HepG2 (cell line): ENCODE results near the gene CXXC5. TPM values are rescaled to one million over a fixed set of nuclear protein-coding genes. Genes with fewer than 3 reads are reported as not detected.
A peak's percentile ranks its signal among the peaks of the same experiment; 100 is the strongest.

ENCODE experiments used
- ATAC-seq: fragments of 200-7000 bp; cut with Tn5 transposase; 3 replicates; pipeline ENCODE4 v1.9.1; 2020; ENCODE audit warnings: mild to moderate bottlenecking, moderate library complexity
- BruUV-seq: library from RNA; stranded (reverse); fragments of 400-500 nt; replicated peaks from 2 replicates; lab custom pipeline; 2021; lab: Mats Ljungman, UMichigan
- CTCF ChIA-PET: fragments of 300-600 bp; formaldehyde crosslinking; extraction: SDS; loops from one replicate; lab custom pipeline; 2021; ENCODE audit warnings: low total read pairs, inconsistent platforms, low intra/inter-chr PET ratio; lab: Yijun Ruan, JAX
- POLR2A ChIA-PET: fragments of 350-600 bp; sonication (Branson Sonifier 250); formaldehyde crosslinking; loops from one replicate; lab custom pipeline; 2020; ENCODE audit warnings: antibody characterized with exemption, inconsistent platforms; lab: Yijun Ruan, JAX
- DNase-seq: peaks from one replicate; pipeline ENCODE4 v3.0.0-alpha.2; 2015; ENCODE audit warnings: low spot score
- FAIRE-seq: peaks from 3 replicates; lab custom pipeline; 2011; peaks lifted over from hg19 to GRCh38; lab: Jason Lieb, UNC
- H2AFZ ChIP-seq: one replicate; pipeline ENCODE4 v1.6.1; 2011; ENCODE audit warnings: low read length, inconsistent platforms
- H3K27ac ChIP-seq: fragments of 300-600 bp; 3 replicates; pipeline ENCODE4 v1.8.0; 2011; ENCODE audit warnings: mixed run types, mild to moderate bottlenecking, mixed read lengths, low read length, inconsistent platforms; ENCODE audit not compliant: insufficient read depth; ENCODE audit errors: extremely low read length
- H3K27me3 ChIP-seq, 2 experiments: fragments of 200-600 bp in 1 of 2; 2 replicates in 1 of 2; 3 replicates in 1 of 2; pipeline versions ENCODE4 v1.6.0 to v1.8.0; 2011; ENCODE audit warnings: low read length in 2 of 2, mild to moderate bottlenecking in 2 of 2, moderate library complexity in 2 of 2, inconsistent platforms in 1 of 2; ENCODE audit not compliant: insufficient read depth in 2 of 2, control insufficient read depth in 1 of 2
- H3K36me3 ChIP-seq, 2 experiments: fragments of 200-600 bp in 1 of 2; replicated peaks in 1 of 2; 2 replicates in 1 of 2; 3 replicates in 1 of 2; pipeline versions ENCODE4 v1.5.1 to v1.8.0; 2011; ENCODE audit warnings: low read length in 2 of 2, inconsistent platforms in 1 of 2; ENCODE audit not compliant: insufficient read depth in 2 of 2, control insufficient read depth in 1 of 2
- H3K4me1 ChIP-seq: 2 replicates; pipeline ENCODE4 v1.5.1; 2012; ENCODE audit warnings: low read length, inconsistent platforms; ENCODE audit not compliant: insufficient read depth
- H3K4me2 ChIP-seq: 2 replicates; pipeline ENCODE4 v1.6.0; 2011; ENCODE audit warnings: low read depth, low read length, inconsistent platforms
- H3K4me3 ChIP-seq, 3 experiments: fragments of 200-600 bp in 1 of 3; sonication (generic), shearing (Covaris generic) in 1 of 3; replicated peaks in 1 of 3; 2 replicates each; pipeline ENCODE4 v1.5.1; 2011 to 2016; ENCODE audit warnings: low read length in 3 of 3, inconsistent platforms in 2 of 3, low read depth in 2 of 3, mild to moderate bottlenecking in 2 of 3, control low read depth in 1 of 3, mixed read lengths in 1 of 3; ENCODE audit not compliant: insufficient read depth in 1 of 3
- H3K79me2 ChIP-seq: one replicate; pipeline ENCODE4 v1.6.1; 2011; ENCODE audit warnings: low read length, inconsistent platforms; ENCODE audit not compliant: insufficient read depth
- H3K9ac ChIP-seq: 2 replicates; pipeline ENCODE4 v1.6.0; 2011; ENCODE audit warnings: mild to moderate bottlenecking, low read depth, low read length, inconsistent platforms; ENCODE audit not compliant: insufficient read depth
- H3K9me3 ChIP-seq: 2 replicates; pipeline ENCODE4 v1.5.1; 2012; ENCODE audit warnings: mild to moderate bottlenecking, low read length
- H4K20me1 ChIP-seq: 2 replicates; pipeline ENCODE4 v1.6.0; 2011; ENCODE audit warnings: inconsistent platforms, mild to moderate bottlenecking, low read length, moderate library complexity; ENCODE audit not compliant: insufficient read depth
- MYC ChIP-seq: sonication (generic); formaldehyde crosslinking; IDR thresholded peaks from 2 replicates; pipeline ENCODE4 v1.9.0; 2021; ENCODE audit warnings: missing genetic modification reagents, borderline replicate concordance
- NR2F6 ChIP-seq, 2 experiments: IDR thresholded peaks; 2 replicates each; pipeline ENCODE4 v1.6.1; 2016; ENCODE audit warnings: antibody characterized with exemption in 1 of 2, mild to moderate bottlenecking in 1 of 2
- POLR2AphosphoS5 ChIP-seq: IDR thresholded peaks from 2 replicates; pipeline ENCODE4 v1.6.1; 2012; ENCODE audit warnings: low read depth, low read length
- TOPORS ChIP-seq: sonication (generic); formaldehyde crosslinking; IDR thresholded peaks from 2 replicates; pipeline ENCODE4 v1.8.0; 2023; ENCODE audit warnings: mild to moderate bottlenecking, missing genetic modification reagents
- ZFY ChIP-seq: sonication (generic); formaldehyde crosslinking; IDR thresholded peaks from 2 replicates; pipeline ENCODE4 v1.4.0; 2020; ENCODE audit warnings: missing genetic modification reagents
- ZFYVE20 ChIP-seq: sonication (generic); formaldehyde crosslinking; IDR thresholded peaks from 2 replicates; pipeline ENCODE4 v1.8.0; 2023; ENCODE audit warnings: low read depth, mild to moderate bottlenecking, moderate library complexity, missing genetic modification reagents, borderline replicate concordance
- ZMYM3 ChIP-seq: sonication (generic); formaldehyde crosslinking; IDR thresholded peaks from 2 replicates; pipeline ENCODE4 v1.5.1; 2020; ENCODE audit warnings: mild to moderate bottlenecking, missing genetic modification reagents
- ZNF101 ChIP-seq: sonication (generic); formaldehyde crosslinking; IDR thresholded peaks from 2 replicates; pipeline ENCODE4 v1.4.0; 2020; ENCODE audit warnings: mild to moderate bottlenecking, low read depth, missing genetic modification reagents, borderline replicate concordance
- WGBS: methylation state at CpG from one replicate; pipeline ENCODE4 v1.1.6; 2017; ENCODE audit warnings: low lambda C conversion rate; 5-methylcytosine and 5-hydroxymethylcytosine counted together
- in situ Hi-C: cut with HindIII; loops from 2 replicates; pipeline ENCODE4 v1.10.0; 2017; ENCODE audit warnings: low pct_unique_long_range_greater_than_20kb; ENCODE audit not compliant: extremely low pct_ligation_motif_present
- intact Hi-C: fragments of 100-400 bp; cut with micrococcal nuclease; formaldehyde crosslinking; loops from one replicate; pipeline ENCODE4 v1.10.0; 2022; ENCODE audit not compliant: unreplicated experiment
- polyA plus RNA-seq, 8 experiments: library from polyadenylated mRNA; depleted of rRNA in 3 of 8; stranded (reverse) in 7 of 8; unstranded in 1 of 8; fragments of >200 nt; fragmentation: Illumina TruSeq in 4 of 8; extraction: Trizol in 4 of 8; gene quantifications; 2 replicates each; pipeline versions ENCODE4 v1.2.1 to v1.2.3, GENCODE V29; 2011 to 2016; ENCODE audit warnings: low read depth in 4 of 8, missing spikeins in 1 of 8, mixed read lengths in 1 of 8; ENCODE audit not compliant: insufficient read depth in 1 of 8
- total RNA-seq, 5 experiments: library from RNA; depleted of rRNA; stranded (reverse); fragments of >200 nt; fragmentation: Illumina TruSeq; extraction: Trizol; gene quantifications; 2 replicates each; pipeline ENCODE4 v1.2.3, GENCODE V29; 2016; ENCODE audit warnings: low read depth in 1 of 5
- TF ChIP-seq, protein P1 (sequence below): sonication (generic); formaldehyde crosslinking; IDR thresholded peaks from 2 replicates; pipeline ENCODE4 v1.4.0; 2020; ENCODE audit warnings: missing genetic modification reagents
- TF ChIP-seq, protein P2 (sequence below): sonication (generic); formaldehyde crosslinking; IDR thresholded peaks from 2 replicates; pipeline ENCODE4 v1.5.0; 2020; ENCODE audit warnings: mild to moderate bottlenecking, missing genetic modification reagents

CXXC5 gene
- total and polyA plus RNA-seq, 2 of the 13 experiments (the other 11 are each of a cell fraction or from before 2014, with no cell fraction given): 32.3 to 33.0 TPM

DNA sequence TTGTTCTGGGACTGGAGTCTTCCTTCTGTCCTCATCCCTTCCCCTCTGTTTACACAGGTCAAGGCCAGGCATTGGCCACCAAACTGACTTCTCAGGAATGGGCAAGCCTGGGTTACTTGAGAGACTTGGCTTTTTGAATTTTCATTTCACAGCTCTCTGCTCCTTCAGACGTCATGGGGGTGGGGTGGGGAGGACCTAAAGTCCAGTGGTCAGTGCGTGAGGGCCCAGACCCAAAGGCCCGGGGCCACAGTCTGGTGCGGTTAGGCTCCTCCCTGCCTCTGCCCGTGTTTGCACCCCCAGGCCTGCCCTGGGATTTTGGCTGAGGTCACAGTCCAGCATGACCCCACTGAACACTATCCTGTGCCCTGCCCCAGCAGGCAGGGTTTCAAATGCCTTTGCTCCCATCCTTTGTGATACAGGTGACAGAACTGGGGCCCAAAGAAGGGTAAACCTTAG, 4.1 kb upstream of the CXXC5 start (continued):
- 0 out of 2 replicates have a peak, but pooled peaks have one; percentile 26 for TF ChIP-seq NR2F6 (IDR thresholded peaks at IDR 0.05)
- TF ChIP-seq NR2F6 (CRISPR knock-in tag; IDR thresholded peaks at IDR 0.05): no peak
- no peak for TF ChIP-seq POLR2AphosphoS5
- peak; percentile 50; the same call in 1 of the 2 replicates for TF ChIP-seq ZMYM3 (CRISPR knock-in tag)
- TF ChIP-seq MYC (CRISPR knock-in tag): no peak
- TF ChIP-seq ZFYVE20 (CRISPR knock-in tag): no peak
- 0 out of 2 replicates have a peak, but pooled peaks have one; percentile 2 for TF ChIP-seq ZFY (CRISPR knock-in tag)
- TF ChIP-seq TOPORS (CRISPR knock-in tag): no peak

DNA sequence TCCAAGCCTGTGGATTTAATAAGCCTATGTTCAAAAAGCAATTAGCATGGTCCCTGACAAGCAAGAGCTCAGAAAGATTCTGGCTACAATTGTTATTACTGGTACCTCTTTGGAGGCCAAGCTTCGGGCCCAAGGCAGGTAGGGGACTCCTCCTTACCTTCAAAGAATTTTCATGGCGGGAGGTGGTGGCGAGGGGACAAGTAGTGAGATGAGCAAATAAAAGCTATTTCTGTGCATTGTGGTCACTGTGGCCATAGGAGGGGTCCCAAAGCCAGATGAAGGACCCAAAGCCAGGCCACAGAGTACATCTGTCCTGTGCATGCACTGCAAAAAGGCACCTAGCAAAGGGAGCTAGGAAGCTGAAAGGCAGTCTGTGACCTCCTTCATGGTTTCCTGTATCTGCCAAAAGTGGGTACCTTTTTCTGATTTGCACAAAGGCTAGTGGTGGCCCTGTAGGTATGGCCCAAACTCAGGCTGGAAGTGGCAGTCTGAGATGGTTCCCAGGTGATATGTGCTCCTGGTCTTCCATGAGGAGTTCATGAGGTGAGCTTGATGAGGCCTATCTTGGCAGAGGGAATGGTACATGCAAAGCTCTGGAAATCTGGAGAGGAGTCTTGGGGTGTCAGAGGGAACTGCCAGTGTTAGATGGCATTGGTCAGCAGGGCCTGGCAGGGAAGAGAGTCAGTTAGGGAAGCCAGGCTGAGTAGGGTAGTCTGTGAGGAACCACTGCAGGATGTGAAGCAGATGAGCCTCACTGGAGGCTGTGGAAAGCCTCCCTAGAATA, 3.3 kb upstream of the CXXC5 start:
- DNase-seq (no peak), FAIRE-seq (no peak), ATAC-seq (no peak)
- Histone ChIP-seq H3K27me3 (no peaks in the 10 kb centered on the region), H3K9me3 (no peaks in the 10 kb centered on the region), H3K9ac (no peak overlapping the region), H3K4me2 (peak overlapping the region; percentile 86; the same call in 1 of the 2 replicates), H3K4me1 (peaks cover 81% of the 10 kb centered on the region), H3K79me2 (peaks cover 9% of the 10 kb centered on the region), H3K4me3 (no peak overlapping the region), H3K36me3 (no peaks in the 10 kb centered on the region), H2AFZ (no peak overlapping the region), H3K27ac (no peak overlapping the region), H4K20me1 (no peaks in the 10 kb centered on the region)
- CTCF ChIA-PET: no interaction called here
- POLR2A ChIA-PET: interaction anchor here (1.0 to 3.5 kb wide), 4 partner anchors 10 to 90 kb away, joined by 3 to 14 read pairs (median 6); no protein-coding TSS in a partner anchor
- intact Hi-C loops: no loop called here
- in situ Hi-C loops: loop anchor here (5.0 to 25.0 kb wide), 2 partner anchors 117 to 317 kb away; no protein-coding TSS in a partner anchor
- WGBS: 89% methylated on average over 3 of the region's 3 CpGs
- BruUV-seq: no TSS peak
- TF ChIP-seq, protein P1, sequence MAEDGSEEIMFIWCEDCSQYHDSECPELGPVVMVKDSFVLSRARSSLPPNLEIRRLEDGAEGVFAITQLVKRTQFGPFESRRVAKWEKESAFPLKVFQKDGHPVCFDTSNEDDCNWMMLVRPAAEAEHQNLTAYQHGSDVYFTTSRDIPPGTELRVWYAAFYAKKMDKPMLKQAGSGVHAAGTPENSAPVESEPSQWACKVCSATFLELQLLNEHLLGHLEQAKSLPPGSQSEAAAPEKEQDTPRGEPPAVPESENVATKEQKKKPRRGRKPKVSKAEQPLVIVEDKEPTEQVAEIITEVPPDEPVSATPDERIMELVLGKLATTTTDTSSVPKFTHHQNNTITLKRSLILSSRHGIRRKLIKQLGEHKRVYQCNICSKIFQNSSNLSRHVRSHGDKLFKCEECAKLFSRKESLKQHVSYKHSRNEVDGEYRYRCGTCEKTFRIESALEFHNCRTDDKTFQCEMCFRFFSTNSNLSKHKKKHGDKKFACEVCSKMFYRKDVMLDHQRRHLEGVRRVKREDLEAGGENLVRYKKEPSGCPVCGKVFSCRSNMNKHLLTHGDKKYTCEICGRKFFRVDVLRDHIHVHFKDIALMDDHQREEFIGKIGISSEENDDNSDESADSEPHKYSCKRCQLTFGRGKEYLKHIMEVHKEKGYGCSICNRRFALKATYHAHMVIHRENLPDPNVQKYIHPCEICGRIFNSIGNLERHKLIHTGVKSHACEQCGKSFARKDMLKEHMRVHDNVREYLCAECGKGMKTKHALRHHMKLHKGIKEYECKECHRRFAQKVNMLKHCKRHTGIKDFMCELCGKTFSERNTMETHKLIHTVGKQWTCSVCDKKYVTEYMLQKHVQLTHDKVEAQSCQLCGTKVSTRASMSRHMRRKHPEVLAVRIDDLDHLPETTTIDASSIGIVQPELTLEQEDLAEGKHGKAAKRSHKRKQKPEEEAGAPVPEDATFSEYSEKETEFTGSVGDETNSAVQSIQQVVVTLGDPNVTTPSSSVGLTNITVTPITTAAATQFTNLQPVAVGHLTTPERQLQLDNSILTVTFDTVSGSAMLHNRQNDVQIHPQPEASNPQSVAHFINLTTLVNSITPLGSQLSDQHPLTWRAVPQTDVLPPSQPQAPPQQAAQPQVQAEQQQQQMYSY (CRISPR knock-in tag): peak; percentile 59; the same call in 1 of the 2 replicates
- TF ChIP-seq, protein P2, sequence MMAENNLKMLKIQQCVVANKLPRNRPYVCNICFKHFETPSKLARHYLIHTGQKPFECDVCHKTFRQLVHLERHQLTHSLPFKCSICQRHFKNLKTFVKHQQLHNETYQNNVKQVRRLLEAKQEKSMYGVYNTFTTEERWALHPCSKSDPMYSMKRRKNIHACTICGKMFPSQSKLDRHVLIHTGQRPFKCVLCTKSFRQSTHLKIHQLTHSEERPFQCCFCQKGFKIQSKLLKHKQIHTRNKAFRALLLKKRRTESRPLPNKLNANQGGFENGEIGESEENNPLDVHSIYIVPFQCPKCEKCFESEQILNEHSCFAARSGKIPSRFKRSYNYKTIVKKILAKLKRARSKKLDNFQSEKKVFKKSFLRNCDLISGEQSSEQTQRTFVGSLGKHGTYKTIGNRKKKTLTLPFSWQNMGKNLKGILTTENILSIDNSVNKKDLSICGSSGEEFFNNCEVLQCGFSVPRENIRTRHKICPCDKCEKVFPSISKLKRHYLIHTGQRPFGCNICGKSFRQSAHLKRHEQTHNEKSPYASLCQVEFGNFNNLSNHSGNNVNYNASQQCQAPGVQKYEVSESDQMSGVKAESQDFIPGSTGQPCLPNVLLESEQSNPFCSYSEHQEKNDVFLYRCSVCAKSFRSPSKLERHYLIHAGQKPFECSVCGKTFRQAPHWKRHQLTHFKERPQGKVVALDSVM (CRISPR knock-in tag): peak; percentile 62; the same call in 1 of the 2 replicates
- TF ChIP-seq ZNF101 (CRISPR knock-in tag): no peak
